ENCODE results near the gene C15orf39.
"Not testable (repeated sequence)": the region's sequence is repeated elsewhere in the genome, so short reads cannot be mapped to it uniquely, and the experiment has no call there.

Gene C15orf39

DNA sequence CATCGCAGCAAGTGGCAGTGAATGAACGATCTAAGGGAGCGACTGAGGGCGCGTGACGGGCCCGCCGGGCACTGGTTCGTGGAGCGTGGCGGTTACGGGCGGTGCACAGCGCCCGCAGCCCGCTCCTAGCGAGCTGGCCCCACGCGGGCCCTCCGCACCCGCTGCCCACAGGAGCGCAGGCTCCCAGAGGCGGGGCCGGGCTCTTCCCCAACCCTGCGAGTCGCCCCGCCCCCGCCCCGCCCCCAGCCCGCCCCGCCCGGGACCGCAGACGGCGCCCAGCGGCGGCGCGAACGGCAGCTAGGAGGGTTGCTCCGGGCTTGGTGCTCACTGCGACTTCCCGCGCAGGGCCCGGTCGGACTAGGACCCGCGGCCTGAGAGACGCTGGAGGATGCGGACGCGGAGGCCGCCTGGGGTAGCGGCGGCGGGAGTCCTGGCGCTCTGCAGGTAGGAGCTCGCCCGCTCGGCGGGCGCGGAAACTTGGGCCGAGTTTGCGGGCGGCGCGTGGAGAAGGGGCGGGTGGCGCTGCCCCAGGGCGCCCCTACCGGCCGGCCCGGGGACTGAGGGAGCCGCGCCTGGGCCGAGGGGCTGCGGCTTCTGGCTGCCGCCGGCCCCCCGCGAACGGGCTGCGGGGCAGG, at the start of gene C15orf39:
TSS of gene C15orf39 (plus strand) at position 267 of the 635 bp plus-strand sequence. CDS start 4,167 bp downstream, outside the sequence.
- peak; percentile 77 for DNase-seq

DNA sequence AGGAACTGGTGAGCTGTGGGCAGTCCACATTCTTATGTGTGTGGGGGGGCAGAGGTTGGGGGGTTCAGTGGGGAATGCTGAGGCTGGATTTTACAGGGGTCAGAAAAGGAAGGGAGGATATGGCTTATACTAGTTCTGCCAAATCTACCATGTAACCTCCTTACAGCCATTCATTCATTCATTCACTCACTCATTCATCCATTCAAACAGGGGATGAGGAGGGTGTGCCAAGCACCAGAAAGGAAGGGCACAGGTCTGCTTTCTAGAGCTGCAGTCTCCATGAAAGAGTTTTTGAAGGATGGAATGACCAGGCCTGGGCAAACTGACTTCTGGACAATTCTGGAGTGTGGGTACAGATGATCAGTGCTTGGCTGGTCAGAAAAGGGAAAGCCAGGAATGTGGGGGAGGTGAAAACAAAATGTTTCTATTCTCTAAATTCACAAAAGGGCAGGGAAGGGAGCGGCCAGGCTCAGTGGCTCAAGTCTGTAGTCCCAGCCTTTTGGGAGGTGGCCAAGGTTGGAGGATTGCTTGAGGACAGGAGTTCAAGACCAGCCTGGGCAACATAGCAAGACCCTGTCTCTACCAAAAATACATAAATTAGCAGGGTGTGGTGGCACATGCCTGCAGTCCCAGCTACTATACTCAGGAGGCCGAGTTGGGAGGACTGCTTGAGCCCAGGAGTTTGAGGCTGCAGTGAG, 49.2 kb upstream of the C15orf39 start:
- no peak for DNase-seq

DNA sequence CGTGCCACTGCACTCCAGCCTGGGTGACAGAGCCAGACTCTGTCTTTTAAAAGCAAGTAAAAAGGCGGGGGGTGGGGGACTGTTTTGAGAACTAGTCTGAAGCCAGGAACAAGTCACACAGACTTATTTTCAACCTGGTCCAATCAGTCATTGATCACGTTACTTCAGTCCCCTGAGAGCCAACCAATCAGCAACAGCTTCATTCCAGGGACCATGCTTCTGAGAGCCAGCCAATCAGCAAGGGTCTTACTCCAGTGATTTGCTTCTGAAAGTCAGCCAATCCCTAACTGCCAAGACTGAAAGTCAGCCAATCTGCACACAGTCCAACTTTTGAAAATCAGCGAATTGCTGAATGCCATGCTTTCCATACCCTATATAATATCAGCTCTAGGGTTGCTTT, 48.6 kb upstream of the C15orf39 start:
- no peak for DNase-seq

DNA sequence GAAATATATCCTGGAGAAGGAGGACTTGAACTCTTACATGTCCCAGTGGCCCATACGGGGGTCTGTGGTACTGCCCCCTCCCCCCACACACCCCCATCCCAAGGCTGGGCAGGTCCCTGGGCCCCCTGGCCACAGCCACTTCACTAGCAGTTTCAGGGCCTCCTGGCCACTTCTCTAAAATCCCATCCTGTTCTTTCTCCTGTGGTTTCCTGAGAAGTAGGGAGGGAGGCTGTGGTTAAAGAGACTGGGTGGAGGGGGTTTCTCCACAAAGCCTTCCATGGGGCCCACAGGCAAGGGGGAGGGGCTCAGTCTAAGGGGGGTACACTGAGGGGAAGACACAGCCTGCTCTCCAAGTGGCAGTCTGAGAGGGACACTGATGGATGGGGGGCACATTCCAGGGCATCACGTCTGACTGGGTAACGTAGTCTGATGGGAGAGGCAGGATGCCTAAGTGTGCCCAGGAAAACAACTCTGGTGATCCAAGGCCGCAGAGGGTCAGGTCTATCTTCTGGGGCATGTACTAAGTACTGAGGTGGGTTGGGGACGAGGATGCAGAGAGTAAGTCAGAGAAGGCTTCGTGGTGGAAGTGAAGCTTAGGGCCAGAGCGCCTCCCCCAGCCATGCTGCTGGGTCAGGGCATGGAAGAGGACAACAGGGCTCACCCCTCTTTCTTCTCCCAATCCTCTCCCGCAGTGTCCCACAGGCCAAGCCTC, 48.0 kb upstream of the C15orf39 start:
- no peak for DNase-seq

DNA sequence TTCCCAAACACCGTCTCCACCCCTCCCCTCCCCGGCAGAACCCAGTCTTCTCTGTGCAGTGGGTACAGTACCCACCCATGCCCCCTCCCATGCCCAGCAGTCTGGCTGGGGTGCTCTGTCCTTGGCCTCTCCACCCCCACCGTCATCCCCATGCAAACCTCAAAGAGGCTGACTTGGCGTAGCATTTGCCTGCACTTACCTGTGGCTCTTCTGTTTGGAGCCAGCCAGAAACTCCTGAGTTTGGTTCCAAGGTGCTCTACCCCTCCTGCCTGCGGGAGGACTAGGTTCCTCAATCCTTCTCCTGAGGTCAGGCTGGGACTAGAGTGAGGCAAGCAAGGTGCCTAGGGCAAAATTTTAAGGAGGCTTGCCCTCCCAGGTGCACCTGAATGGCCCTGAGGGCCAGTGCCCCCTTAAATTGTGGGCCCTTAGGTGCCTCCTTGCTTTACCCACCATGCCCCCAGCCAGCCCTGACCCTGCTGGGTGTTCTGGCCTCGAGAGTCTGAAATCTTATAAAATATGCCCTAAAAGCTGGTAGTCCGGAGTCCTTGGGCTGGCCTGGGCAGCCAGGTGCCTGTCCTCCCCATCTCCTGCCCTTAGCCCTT, 47.1 kb upstream of the C15orf39 start:
- DNase-seq, result no peak

DNA sequence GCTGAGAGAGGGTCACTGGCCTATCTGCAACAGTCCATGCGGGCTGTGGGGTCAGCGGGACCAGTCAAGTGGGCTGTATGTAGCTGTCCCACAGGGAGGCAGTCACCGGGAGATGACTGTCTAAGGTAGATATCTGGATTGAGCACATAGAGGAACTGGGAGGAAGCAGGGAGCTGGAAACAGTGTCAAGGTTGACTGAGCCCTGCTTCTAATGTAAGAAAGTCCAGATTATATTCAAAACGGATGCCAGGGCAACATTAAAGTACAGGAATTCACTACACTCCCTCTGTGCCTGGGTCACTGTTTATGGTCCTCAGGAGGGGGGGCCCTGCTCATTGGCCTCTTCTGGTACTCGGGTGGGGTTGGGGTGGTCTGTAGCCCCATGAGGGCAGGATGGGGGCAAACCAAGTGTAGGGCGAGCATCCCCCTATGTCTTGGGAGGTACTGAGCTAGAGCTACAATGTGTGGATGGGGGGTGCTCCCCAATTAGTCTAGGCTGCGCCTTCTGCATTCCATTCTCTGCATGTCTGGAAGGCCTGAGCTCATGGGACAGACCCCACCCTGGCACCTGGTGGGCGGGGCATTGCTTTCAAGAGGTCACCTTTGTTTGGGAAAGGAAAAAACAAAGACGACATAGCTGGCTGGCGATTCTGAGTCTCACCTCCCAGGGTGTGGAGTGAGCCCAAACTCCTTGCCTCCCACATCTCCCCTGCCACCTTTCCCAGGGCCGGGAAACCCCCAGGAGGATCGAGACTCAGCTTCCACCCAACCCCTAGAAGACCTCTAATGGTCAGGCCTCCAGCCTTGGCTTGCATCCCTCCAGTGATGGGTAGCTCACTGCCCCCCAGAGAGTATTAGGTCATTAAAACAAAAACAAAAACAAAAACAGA, 45.1 kb upstream of the C15orf39 start:
- no peak for DNase-seq

DNA sequence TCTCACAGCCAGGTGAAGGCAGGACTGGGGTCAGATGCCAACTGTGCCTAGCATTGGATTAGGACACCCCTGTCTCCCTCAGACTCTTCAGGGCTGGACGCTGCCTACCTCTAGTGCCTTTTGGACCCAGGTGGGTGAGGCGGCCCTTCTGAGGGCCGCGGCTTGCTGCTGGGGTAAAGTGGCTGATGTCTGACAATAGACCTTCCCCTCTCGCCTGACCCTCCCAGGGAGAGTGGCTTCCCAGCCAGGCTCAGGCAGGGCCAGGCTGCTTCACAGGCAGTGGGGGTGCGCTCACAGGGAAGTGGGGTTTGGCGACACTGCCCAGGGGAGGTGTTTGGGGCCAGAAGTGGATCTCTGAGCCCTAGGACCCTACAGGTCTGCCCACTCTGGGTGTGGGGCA, 43.3 kb upstream of the C15orf39 start:
- no peak for DNase-seq

DNA sequence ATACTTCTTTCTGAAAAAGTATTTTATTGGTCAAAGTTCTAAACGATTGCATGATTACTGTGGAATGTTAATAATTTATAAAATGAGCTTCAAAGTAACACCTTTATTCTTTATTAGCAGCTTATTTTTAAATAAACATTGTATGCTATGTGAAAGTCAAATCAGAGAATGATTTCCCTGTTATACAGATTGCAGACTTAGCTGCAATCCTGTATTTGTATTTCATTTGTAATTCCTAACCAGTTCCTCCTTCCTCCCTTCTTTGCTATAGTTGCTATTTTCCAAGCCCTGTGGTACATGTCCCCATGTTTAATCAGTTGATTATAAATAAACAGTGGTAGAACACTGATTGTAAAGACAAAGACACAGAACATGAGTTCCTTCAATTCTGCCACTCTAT, 42.4 kb upstream of the C15orf39 start:
- no peak for DNase-seq

DNA sequence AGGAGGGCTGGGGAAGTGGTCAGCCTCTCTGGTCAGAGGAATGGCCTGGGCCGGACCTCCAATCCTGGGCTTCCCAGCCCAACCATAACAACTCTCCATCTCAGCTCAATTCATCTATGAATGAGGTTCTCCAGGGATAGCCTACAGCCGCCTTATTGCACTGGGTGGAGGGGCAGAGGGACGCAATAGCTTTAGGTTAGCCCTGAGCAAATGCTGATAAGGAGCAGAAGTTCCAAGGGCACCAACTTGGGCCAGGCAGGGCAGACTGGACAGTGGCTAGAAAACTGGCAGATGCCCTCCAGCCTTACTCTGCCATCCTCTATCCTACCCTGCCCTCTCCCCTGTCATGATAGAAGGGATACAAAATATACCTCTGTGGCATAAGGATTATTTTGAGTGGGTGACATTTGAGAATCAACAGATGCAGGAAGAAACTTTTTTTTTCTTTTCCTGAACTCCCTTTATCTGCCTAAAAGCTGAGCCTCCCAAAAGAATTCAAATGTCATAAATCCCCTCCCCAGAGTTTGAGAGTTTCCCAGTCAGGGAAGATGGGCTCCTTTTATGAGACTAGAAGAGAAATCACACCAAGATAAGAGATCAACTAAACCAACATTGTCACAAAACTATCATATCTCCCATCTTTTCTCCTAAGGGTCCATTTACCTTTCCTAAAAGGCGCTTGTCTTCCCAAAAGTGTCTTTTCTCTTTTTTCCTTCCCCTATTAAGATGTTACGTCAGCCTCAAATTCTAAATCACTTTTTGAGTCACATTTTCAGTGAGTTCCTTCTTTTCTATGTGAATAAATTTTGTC, 40.4 kb upstream of the C15orf39 start:
- DNase-seq, result no peak

DNA sequence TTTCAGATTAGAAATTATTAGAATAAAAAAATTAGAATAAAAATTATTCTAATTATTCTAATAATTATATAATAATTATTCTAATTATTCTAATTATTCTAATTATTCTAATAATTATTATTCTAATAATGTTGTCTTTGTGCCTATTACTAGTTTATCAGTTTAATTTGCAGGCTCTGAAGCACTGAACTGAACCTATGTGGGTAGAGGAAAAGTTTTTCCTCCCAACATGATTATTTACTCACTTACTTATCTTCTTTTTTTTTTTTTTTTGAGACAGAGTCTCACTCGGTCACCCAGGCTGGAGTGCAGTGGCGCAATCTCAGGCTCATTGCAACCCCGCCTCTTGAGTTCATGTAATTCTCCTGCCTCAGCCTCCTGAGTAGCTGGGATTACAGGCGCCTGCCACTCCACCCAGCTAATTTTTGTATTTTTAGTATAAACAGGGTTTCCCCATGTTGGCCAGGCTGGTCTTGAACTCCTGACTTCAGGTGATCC, 39.7 kb upstream of the C15orf39 start:
- DNase-seq, result no peak

DNA sequence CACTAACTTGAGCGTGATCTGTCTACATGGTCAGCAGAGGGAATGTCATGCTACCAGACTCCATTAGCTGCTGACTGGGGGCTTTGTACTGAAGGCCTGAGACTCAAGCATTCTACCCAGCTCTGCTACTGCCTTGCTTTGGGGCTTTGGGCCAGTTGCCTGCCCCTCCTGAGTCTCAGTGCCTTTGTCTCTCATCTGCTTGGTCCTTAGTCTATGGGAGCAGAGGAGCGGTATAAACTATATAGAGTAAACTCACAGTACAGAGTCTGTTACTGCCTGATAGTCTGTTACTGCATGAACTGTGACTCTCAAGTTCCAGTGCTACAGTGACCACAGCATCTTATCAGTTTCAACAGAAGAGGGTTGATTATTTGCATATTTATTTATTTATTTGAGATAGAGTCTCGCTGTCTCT, 38.5 kb upstream of the C15orf39 start:
- no peak for DNase-seq

DNA sequence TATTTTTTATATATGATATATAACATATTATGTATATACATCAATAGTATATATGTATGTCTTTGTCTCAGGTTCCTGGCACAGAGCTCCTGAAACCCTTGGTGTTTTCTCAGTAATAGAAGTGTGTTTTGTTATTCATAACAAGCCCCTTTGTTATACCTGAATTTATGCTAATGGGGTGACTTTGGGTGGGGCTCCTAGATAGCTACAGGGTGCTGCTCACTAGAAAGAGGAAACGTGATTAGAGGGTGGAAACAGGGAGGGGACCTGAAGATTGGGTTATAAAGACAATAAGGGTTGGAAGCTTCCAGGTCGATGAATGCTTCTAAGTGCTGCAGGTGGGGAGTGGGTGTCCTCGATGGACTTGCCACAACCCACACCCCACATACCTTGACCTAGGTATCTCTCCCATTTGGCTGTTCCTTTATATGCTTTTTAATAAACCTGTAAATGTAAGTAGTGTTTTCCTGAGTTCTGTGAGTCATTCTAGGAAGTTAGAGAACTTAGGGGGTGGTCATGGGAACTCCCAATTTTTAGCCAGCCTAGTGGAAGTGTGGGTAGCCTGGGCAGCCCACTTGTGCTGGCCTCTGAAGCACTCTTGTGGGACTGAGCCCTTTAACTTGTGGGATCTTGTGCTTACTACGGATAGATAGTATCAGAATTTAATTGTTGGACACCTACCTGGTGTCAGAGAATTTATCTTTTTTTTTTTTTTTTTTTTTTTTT, 36.9 kb upstream of the C15orf39 start:
- DNase-seq, result no peak

DNA sequence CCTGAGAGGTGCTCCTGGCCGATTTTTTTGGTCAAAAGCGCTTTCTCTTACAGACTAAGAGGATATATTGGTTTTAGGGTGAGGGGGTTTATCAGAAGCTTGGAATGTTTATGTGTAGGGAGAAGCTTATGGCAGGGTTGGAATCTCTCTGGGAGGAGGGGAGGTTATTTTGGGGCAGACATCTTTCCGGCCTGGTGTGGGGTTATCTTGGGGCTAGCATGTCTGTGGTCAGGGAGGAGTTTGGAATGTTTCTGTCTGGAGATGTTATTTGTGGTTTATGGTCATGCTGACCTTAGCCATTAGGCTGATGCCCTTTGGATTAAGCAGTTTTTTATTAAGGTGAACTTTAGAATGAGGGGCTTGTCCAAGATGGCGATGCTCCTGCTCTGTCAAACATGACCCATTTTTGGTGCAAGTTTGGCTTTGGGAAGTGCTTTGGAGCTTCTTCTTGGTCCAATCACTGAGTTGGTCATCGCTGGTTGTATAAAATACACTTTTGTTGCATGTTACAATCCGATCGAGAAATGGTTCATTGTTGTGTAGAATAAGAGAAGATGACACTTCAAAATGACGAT, 35.1 kb upstream of the C15orf39 start:
- not testable (repeated sequence) for DNase-seq

DNA sequence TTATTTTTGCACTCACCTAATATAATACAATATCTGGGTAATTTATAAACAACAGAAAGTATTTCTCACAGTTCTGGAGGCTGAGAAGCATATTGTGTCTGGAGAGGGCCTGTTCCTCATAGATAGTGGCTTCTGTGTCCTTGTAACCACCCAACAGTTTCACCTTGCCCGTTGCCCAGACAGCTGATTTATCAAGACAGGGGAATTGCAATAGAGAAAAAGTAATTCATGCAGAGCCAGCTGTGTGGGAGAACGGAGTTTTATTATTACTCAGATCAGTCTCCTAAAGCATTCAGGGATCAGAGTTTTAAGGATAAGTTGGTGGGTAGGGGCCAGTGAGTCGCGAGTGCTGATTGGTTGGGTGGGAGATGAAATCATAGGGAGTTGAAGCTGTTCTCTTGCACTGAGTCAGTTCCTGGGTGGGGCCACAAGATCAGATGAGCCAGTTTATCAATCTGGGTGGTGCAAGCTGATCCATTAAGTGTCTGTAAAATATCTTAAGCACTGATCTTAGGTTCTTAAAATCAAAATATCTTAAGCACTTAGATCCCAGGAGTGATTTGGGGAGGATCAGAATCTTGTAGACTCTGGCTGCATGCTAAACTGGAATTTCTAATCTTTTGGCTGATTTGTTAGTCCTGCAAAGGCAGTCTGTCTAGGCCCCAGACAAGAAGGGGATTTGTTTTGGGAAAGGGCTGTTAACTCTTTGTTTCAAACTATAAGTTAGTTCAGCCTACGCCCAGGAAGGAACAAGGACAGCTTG, 33.9 kb upstream of the C15orf39 start:
- no peak for DNase-seq

DNA sequence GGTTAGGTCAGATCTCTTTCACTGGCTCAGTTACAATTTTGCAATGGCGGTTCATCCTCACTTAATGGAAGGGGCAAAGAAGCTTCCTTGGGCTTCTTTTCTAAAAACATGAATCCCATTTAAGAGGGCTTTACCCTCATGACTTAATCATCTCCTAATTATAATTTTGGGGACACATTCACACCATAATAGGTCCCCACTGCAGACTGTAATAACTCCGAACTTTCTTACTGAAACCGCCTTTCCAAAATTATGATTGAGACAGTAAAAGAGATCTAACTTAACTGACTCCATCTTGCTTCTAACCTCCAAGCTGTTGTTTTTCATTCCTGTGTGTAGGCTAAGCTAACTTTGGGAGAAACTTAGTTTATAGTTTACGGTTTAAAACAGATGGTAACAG, 33.3 kb upstream of the C15orf39 start:
- no peak for DNase-seq

DNA sequence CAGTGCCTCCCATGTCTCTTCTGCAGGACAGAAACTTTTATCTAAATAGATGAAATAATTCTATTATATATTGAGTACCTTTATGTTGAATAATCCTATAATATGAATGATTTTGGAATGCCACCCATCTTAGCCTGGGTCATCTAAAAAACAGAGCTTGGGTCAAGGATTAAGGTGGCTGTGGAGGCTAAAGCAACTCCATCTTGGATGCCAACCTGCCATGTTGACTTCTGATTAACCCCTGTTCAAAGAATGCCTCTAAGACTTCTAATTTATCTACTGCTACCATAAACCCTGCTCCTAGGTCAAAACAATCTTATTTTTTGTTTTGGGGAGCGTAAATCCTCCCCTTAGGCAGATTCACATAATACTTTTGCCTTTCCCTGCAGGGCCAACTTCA, 31.5 kb upstream of the C15orf39 start:
- no peak for DNase-seq

DNA sequence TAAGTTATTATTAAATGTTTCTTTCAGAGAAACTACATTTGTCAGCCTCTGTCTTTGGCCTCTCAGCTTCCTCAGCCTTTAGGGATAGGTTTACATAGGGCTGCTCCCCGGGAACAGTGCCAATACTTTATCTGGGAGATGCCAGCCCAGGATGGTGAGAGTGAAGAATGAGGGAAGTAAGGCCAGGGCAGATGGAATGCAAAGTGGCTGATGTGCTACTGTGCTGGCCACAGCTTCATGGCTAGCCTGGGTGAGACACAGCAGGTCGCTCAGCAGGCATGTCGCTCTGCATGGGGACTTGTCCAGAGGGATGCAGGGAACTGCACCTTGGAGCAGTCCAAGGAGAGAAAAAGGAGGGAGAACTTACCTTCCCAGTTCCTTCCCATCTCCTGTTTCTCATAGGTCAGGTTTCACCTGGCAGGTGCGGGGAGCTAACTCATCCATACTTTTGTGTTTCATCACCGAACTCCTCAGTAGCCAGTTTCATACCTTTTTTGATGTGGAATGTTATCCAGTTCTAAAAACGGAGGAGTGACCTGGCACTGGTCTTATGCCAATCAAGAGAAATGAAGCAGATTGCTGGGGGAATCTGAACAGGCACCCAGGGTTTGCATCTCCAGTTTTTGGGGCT, 30.9 kb upstream of the C15orf39 start:
- no peak for DNase-seq

DNA sequence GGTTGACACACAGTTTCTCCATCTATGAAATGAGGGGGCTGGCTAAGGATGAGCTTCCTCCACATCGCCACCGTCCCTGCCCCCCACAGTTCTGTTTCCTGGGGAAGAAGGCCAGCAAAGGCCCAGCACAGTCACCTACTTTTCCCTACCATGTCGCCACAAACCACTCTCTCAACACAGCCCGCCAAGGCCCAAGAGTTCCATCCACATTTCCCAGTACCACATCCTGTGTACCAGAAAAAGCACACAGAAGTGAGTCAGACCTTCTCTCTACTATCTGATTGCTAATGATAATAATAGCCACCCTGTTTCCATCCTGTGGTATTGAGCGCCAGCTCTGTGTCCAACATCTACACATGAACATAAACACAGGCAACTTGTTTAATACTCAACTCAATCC, 30.3 kb upstream of the C15orf39 start:
- no peak for DNase-seq

DNA sequence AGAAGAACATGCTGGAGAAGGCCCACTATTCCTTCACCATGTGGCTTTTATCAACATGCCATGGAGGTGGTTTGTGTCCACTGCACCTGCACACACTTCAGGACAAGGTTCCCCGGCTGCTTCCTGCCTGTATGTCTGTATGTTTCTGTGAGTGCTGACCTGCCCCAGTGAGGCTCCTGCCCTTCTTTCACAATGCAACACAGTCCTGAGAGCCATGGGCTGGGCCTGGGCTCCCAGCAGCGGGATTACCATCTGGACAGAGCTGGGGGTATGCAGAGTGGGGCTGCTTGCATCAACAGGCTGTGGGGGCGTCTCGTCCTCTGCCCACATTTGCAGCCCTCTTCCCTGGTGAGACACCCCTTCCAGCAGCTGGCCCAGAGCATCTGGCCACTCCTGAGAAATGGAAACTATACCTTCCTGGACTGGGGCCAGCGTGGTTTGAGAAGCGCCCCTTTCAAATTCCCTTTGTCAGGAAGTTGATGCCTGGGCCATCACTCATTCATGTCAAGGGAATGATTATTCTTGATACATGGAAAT, 29.3 kb upstream of the C15orf39 start:
- no peak for DNase-seq

Measured in activated CD8-positive, alpha-beta memory T cell treated with anti-CD3 and anti-CD28 coated beads, Interleukin-2, amount 50 U/mL, for 4 hours (primary cell).